Left cardiac atrium (tissue), 4 donors: ENCODE data around the gene IMMT. TPM values are rescaled to one million over a fixed set of nuclear protein-coding genes. Genes with fewer than 3 reads are reported as not detected.
"Not testable (repeated sequence)": the region's sequence is repeated elsewhere in the genome, so short reads cannot be mapped to it uniquely, and the experiment has no call there.

Source experiments
- ATAC-seq, 2 donors: fragments of 200-7000 bp; cut with Tn5 transposase; one replicate each; pipeline ENCODE4 v1.9.1; 2020; ENCODE audit warnings: mild to moderate bottlenecking in 2 of 2, moderate library complexity in 2 of 2
- DNase-seq: peaks from one replicate; pipeline ENCODE4 v3.0.0-alpha.2; 2020
- intact Hi-C, 2 donors: fragments of 100-400 bp; cut with DNase I; formaldehyde crosslinking; loops; one replicate each; pipeline versions ENCODE4 v1.14.1 to v1.15.1; 2022 to 2023
- total RNA-seq, 2 donors: library from RNA; stranded (reverse); fragmentation: NEBNext Ultra II Directional; extraction: Animal tissue kit (Norgen Biotek cat#: 25700); gene quantifications; one replicate each; pipeline ENCODE4 v1.2.1, GENCODE V29; 2021
- donor health status: DM: no; HTN: yes; CAD: no.
- donor health status: DM: no; HTN: yes; CAD: no; lungs with severe emphysema.
- donor health status: DM: yes; HTN: yes; CAD: no.
- donor health status: Dilated cardiomyopathy.

Gene IMMT
- total RNA-seq, 2 donors from 2014 or later = 188 to 212 TPM

- ATAC-seq (no peak), DNase-seq (no peak)
- intact Hi-C loops = no loop called here
Observed at GRCh38 chr2:86211033-86211795, 16.0 kb upstream of the IMMT start.

- ATAC-seq = no peak
- DNase-seq = no peak
- intact Hi-C loops = no loop called here
Observed at GRCh38 chr2:86204458-86204857, 9.2 kb upstream of the IMMT start.

DNA sequence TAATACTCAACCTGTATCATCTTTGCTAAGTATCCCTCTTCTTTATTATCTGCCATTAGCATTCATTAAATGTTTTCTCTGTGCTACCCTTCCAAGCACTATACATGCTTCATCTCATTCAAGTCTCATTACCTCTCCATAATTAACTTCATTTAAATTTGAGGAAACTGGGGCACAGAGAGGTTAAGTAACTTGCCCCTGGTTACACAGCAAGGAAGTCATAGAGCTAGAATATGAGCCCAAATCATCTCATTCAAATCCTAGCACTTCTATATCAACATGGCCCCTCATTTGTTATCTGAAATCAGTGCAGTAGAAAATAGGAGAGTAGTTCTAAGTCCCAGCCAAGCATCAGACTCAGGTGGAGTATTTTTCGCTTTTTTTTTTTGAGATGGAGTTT is 8.4 kb upstream of the IMMT start:
- ATAC-seq = no peak
- DNase-seq = no peak
- intact Hi-C loops = no loop called here

DNA sequence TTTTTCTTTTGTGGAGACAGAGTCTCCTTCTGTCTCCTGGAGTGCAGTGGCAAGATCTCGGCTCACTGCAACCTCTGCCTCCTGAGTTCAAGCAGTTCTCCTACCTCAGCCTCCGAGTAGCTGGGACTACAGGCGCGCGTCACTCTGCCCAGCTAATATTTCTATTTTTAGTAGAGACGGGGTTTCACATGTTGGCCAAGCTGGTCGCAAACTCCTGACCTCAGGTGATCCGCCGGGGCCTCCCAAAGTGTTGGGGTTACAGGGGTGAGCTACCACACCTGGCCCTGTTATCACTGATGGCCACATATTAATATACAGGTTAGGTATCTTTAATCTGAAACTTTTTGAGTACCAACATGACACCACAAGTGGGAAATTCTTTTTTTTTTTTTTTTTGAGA is 7.4 kb upstream of the IMMT start:
- no peak for DNase-seq
- intact Hi-C loops = no loop called here
- no peak for ATAC-seq

DNA sequence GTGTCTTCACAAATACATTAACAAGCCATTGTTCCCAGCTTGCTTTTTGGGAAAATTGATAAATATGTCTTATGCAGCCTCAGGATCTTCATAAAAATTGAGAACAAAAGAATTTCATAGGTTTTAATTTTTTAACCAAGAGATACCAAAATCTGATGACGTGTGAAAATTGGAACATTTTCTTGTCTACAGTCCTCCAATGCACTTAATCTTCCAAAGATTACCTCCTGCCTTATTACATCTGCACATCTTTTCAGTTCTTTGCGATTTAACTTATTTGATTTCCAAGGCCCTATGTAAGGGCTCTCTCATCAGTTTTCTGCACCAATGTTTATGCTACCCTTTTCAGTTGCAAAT is 7.1 kb upstream of the IMMT start:
- intact Hi-C loops = no loop called here
- no peak for ATAC-seq

GRCh38 chr2:86201671-86202335 is 6.5 kb upstream of the IMMT start:
- DNase-seq = no peak
- intact Hi-C loops = no loop called here
- no peak for ATAC-seq

More for the DNA sequence above, 7.1 kb upstream of the IMMT start:
- DNase-seq = no peak

- intact Hi-C loops, ATAC-seq, DNase-seq: not testable (repeated sequence)
Observed at GRCh38 chr2:86200564-86200963, 5.3 kb upstream of the IMMT start.

DNA sequence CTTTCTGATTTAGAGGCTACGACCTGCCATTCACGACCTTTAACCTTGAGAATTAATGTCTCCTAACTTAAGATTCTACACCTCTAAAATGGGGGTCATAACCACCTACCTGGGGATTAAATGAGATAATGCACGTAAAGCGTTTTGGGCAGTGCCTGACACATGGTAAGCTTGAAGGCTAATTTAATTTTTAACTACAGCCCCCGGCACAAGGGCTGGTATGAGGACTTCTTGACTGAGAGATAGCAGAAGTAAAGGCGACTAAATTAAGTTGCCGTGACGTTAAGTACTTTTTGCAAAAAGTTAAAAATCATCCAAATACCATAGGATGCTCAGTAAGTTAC is 4.5 kb upstream of the IMMT start:
- DNase-seq = no peak
- no peak for ATAC-seq
- intact Hi-C loops = no loop called here

- DNase-seq (no peak), ATAC-seq (no peak)
- intact Hi-C loops = no loop called here
Observed at GRCh38 chr2:86195808-86196387, 636 bp upstream of the IMMT start.

DNA sequence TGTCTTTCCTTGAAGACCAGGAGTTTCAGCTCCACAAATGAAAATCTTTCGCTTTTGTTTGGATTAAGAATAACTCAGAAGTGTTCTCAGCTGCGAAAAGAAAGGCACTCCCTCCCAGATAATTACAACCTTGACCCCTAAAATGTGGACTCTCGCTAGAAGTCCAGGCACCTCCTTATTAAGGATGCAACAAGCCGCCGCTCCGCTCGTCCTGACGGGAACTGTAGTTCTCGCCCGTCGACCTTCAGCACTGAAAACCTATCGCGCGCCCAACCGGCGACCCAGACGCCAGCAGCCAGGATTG is 559 bp downstream of the IMMT start:
- DNase-seq (peak; percentile 98), ATAC-seq (no peak)
- intact Hi-C loops = no loop called here

DNA sequence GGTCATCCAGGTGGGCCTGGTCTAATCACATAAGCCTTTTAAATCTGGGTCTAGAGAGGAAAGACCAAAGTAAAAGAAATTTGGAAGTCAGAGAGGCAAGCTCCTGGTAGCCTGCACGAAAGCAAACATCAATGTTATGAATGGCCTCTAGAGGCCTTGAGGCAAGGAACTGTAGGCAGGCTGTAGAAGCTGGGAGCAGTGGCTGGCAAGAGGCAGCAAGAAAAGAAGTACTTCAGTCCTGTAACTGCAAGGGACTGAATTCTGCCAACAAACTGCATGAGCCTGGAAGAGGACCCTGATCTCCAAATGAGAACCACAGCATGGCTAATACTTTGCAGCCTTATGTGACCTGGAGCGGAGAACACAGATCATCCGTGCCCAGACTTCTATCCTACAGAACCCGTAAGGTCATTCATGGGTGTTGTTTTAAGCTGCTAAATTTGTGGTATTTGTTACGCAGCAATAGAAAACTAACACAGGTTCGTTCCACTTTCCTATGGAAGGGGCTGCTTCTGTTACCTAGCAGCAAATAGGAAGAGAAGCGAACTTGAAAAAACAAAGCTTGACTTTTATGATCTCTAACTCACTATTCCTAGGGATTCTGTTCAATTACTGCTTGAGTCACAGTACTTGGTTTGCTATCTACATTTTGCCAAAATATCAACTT is 1.2 kb downstream of the IMMT start:
- ATAC-seq (no peak), DNase-seq (no peak)
- intact Hi-C loops = no loop called here

DNA sequence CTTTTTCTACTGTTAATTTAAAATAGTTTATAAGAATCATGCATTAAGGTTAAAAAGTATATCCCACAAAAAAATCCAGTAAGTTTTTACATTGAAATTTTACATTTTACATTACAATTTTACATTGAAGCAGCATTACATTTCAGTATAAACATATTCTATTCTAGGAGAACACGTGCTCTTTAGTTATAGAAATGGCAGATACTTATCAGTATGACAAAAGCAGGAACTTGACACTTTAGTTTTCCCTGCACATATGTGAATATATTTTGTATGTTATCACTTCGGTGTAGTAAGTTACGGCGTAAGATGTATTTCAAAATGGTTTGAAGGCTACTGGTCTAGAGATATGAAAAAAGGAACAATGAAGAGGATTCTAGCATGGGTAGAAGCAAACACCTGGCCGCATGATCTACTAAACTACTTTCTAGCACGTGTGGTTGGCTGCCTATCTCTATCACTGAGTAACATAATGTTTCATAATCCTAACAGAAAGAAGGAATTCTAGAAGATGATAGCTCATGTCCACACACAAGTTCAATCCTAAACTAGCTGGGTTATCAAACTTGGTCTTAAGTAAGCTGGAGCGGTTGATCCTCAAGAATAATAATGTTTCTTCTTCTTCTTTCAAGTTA is 5.4 kb downstream of the IMMT start:
- intact Hi-C loops = no loop called here
- DNase-seq (no peak), ATAC-seq (no peak)

DNA sequence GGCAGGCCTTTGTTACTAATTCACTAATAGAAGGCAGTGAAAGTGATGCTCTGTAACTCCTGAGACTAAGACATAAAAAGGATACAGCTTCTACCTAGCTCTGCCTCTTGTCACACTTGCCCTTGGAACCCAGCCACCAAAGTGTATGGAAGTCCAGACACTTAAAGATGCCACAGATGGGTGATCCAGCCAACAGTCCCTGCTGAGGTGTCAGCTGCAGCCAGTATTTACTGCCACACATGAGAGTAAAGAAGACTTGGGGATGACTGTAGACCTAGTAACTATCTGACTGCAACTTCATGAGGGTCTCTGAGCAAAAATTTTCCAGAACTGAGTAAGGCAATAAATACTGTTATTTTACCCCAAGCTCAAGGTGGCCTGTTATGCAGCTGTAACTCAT is 8.8 kb downstream of the IMMT start:
- peak in 1 of 2 donors; percentile 8 for ATAC-seq
- intact Hi-C loops = no loop called here
- DNase-seq = no peak

DNA sequence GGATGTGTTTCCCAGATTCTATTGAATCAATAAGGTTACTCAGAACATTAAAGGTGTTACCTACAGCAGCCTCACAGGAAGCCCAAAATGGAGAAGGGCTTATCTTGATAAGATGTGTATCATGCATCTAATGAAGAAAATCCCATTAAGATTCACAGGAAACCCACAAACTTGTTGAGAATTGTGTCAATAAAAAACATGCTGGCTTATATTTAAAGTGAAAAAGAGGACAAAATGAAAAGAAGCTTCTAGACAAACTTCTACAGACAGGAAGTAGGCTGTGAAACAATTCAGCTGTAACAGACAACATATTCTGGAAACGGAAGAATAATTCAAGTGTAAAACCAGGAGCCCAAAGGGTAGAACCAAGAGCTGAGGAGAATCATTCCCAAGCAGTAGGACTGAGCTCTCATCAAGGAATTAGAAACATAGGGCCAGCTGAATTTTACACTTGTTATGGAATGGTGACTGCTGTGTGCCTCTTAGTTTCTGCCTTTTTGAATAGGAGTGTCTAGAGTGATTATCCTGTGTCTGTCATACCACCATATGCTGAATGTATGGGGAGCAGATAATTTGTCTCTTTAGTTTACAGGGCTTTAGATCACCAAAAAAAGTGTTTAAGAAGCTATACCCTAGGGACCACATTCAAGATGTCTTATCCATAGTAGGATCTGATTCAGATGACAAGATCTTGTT is 9.6 kb downstream of the IMMT start:
- DNase-seq (no peak), ATAC-seq (peak in 1 of 2 donors; percentile 8)

GRCh38 chr2:86176597-86176996 is 18.7 kb downstream of the IMMT start:
- no peak for DNase-seq
- intact Hi-C loops = no loop called here
- ATAC-seq = no peak

More for the DNA sequence above, 9.6 kb downstream of the IMMT start:
- intact Hi-C loops = no loop called here

DNA sequence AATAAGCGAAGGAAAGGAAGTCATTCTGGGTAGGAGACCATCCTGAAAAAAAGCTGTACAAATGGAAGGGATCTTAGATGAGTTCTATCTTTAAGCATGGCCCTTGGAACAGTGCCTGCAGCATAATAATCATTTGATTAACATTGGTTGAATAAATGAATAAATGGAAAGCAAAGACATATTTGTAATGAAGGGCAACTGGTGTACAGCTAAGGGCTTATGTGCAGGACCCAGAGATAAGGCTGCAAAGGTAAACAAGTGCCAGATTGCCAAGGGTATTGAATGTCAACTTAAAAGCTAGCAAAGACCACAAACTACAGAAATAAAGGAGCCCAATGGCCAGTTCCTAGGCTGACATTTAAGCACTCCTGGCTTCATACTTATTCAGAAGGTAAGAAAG is 19.4 kb downstream of the IMMT start:
- no peak for DNase-seq
- intact Hi-C loops = no loop called here
- ATAC-seq = no peak

- intact Hi-C loops = loop anchor here in 1 of 2 donors (5.0 kb wide), 1 partner anchor 42 kb away; no protein-coding TSS in a partner anchor
- ATAC-seq (no peak), DNase-seq (no peak)
Observed at GRCh38 chr2:86174445-86174844, 20.8 kb downstream of the IMMT start.

GRCh38 chr2:86172610-86173009 is 22.7 kb downstream of the IMMT start:
- DNase-seq = no peak
- intact Hi-C loops = loop anchor here in 1 of 2 donors (5.0 kb wide), 1 partner anchor 40 kb away; no protein-coding TSS in a partner anchor

GRCh38 chr2:86171295-86171694 is 24.0 kb downstream of the IMMT start:
- DNase-seq (no peak), ATAC-seq (no peak)
- intact Hi-C loops = loop anchor here in 1 of 2 donors (5.0 kb wide), 1 partner anchor 39 kb away; no protein-coding TSS in a partner anchor

More at GRCh38 chr2:86172610-86173009, 22.7 kb downstream of the IMMT start:
- ATAC-seq = no peak
